Activated CD4-positive, alpha-beta T cell treated with anti-CD3 and anti-CD28 coated beads, Interleukin-2, Interleukin-6, amounts not matched to agents 100 ng/mL and 50 ng/mL, durations not matched to agents 16 hours and 8 hours (primary cell): Measurements from ENCODE around the gene ZBTB6.

Experiments used
- DNase-seq: peaks from one replicate; pipeline ENCODE4 v3.0.0-alpha.2; 2020

The ZBTB6 gene, protein sequence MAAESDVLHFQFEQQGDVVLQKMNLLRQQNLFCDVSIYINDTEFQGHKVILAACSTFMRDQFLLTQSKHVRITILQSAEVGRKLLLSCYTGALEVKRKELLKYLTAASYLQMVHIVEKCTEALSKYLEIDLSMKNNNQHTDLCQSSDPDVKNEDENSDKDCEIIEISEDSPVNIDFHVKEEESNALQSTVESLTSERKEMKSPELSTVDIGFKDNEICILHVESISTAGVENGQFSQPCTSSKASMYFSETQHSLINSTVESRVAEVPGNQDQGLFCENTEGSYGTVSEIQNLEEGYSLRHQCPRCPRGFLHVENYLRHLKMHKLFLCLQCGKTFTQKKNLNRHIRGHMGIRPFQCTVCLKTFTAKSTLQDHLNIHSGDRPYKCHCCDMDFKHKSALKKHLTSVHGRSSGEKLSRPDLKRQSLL

DNA sequence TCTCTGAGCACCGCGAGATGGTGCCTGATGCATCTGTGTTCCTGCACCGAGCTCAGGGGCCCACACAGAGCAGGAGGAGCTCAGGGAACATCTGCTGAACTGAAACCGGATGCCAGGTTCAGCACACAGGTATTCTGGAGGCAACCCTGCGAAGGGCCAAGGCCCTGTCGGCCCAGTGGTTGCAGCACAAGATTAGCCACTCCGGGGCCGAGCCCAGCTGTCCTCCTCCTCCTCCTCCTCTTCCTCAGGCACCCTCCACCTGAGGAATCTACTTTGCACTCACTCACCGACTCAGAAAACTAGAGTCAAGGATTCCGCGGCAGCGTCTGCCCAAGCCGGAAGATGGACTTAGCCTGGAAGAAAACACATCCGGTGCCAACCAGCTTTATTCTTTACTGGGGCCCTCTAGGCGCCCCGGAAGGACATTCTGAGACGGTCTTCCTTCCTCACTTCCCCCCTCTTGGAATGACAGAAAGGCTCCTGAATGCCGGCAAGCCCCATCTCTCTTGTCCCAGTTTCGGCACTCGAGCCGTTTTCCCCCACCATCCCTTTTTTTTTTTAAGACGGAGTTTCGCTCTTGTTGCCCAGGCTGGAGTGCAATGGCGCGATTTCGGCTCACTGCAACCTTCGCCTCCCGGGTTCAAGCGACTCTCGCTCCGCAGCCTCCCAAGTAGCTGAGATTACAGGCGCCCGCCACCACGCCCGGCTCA lies at the start of gene ZBTB6:
Gene ZBTB6, minus strand, starts transcription at position 360 of the 710 bp plus-strand sequence. CDS start 1,251 bp downstream, outside the sequence.
- peak; percentile 84 for DNase-seq

DNA sequence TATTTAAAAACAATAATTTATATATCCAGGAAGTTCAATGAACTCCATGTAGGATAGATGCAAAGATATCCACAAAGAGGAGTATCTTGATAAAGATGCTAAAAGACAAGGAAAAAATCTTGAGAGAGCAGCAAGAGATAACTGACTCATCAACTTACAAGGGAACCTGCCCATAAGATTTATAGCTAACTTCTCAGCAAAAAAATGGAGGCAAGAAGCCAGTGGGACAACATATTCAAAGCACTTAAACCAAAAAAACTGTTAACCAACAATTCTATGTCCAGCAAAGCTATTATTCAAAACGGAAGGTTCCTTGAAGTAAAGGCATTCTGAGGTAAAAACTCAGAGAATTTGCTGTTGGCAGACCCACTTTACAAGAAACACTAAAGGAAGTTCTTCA lies 48.0 kb upstream of the ZBTB6 start:
- no peak for DNase-seq

DNA sequence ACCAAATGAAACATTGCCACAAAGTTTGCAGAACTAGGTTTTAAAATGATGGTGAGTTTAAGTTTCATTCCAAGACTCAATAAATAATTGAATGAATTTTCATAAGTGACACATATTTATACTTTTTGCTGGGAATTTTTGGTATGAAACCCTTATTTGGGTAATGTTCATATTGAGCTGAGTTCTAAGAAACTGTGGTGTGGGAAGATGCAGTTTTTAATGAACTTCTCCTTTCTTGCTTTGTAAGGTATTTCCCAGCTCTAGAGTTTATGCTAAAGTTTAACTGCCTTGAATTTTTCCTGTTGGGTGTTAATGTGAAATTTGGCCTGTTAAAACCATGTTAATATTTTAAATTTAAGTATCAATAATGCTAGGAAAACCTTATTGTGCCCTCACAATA lies 42.8 kb upstream of the ZBTB6 start:
- no peak for DNase-seq

DNA sequence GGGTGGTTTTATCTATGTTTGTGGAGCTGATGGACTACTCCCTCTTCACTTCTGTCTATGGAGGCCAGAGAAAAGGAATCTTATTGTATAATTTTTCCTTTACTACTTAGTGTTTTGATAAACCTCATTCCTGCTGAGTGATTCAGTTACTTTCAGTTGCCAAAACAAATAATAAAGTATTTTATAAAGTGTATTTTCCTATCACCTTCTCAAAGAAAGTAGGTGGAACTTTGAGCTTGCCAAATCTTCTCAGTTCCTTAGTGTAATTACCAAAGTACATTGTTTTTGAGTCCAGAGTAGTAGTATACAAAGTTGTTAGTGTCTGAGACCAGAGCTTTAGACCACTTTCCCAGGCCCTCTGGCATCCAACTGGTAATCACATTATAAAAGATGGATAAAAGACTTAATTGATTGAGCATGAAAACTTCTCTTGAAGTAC lies 41.1 kb upstream of the ZBTB6 start:
- no peak for DNase-seq

DNA sequence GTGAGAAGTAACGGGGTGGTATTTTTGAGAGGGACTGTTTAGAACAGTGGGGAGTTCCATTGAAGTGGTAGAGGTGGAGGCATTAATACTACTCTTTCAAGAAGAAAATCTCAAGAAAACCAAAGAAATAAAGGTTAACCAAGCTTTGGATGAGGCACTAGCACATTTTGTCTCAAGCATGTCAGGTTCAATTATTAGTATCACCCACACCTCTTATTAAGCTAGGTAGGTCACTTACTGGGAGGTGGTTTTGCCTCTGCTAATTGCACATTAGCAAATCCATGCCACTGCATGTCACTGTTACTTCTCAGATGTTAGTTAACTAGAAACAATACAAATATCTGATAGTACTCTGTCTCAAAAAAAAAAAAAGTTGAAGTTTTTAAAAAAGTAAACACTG lies 37.9 kb upstream of the ZBTB6 start:
- DNase-seq = no peak

DNA sequence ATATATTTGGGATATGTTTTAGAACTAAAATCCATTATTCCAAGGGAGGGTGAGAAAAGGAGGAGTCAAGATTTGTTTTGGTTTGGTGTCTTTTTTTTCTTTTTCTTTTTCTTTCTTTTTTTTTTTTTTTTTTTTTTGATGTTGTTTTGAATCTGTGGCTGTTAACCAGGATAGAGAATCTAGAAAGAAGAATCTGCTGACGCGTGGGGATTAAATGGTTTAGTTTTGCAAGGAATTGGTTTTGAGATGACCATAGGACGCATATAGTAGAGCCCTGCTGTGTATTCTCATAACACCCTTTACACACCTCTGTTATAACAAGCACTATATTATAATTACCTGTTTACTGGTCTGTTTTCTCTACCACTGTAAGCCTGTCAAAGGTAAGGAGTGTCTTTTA lies 37.1 kb upstream of the ZBTB6 start:
- DNase-seq = no peak

DNA sequence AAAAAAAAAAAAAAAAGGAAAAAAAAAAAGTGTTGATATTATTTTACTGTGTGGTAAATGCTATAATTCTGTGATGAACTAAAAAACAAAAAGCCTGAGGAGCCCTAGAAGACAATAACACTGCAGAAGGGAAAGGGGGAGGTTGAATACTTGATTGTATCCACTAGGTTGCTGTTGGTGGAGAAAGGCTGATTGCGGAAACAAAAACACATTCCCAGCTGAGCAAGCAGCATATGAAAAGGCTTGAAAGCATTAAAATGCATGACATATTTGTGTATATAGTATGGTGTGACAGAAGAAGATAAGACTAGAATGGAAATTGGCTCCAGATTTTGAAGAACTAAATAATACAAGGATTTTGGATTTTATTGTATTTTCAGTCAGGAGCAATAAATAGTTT lies 36.6 kb upstream of the ZBTB6 start:
- DNase-seq = no peak

DNA sequence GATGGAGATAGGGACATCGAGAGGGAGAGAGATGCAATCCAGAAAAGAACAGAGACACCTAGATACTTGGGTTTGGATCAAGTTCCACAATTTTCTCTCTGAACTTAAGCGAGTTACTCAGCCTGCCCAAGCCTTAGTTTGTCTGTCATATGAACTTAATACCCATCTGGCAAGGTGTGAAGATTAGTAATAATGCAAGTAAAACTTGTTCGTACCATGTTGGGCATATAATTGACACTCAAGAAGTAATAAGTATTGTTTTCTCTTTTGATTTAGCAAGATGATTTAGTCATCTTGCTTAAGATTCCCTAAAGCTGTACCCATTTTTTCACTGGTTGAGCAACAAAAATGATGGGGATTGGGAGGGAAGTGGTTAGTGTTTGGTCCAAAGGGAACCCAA lies 35.2 kb upstream of the ZBTB6 start:
- DNase-seq = peak; percentile 57

DNA sequence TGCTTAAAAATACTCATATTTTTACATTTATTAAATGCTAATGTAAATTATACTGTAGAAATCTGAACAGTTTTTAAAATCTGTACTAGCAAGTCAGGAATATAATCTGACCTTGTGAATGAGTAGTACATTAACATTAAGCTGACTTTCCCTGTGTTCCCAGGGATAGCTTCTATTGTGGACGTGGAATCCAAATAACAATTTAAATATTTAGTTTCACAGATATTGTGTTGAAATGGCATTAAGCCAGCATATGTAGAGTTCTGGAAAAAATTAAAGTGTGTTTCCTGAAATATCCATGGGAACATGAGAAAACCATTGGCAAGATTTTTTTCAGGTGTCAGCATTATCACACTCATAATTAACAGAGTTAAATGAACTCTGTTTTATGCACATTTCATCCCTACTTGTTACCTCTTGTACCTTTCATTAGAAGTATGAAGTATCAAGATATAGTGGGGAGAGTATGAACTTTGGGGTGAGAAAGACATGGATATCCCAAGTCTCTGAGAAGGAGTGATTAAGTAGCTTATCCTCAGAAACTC lies 33.4 kb upstream of the ZBTB6 start:
- no peak for DNase-seq

DNA sequence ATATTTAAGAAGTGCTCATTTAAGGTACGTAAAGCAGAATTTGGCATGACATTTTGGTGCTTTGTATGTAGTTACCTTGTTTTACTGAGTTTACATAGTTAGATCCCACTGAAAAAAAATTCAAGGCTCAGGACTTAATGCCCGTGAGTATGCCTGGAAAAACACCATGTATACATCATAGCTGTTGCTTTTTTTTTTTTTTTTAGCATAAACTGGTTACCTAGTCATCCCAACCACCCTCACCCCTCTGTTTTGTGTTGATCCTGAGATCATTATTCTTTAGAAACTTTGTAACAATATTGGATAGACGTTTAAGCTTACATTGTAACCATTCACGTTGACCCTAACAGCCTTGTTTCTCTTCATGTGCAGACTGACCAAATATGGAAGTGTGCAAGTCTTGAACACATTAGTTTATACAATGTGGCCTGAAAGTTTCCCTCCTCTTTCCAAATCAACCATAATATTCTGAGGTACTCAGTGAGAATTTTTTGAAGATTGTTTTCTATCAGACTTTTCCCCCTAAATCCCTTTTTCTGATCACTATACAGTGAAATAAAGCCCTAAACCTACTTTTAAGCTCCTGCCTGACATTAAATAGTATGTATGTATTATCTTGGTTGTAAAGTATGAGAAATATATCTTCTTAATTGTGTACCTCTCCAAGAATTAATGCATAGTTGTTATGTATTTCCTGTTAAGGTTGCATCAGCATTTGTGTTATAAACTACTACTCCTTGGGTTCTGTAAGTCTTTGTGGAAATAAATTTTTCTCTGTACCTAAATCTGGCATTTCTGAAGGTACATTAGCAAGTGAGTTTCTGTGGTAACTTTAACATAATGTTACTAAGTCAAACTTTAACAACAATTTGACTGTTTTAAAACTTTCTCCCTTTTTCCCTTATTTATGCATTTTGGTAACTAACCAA lies 32.1 kb upstream of the ZBTB6 start:
- DNase-seq = no peak

DNA sequence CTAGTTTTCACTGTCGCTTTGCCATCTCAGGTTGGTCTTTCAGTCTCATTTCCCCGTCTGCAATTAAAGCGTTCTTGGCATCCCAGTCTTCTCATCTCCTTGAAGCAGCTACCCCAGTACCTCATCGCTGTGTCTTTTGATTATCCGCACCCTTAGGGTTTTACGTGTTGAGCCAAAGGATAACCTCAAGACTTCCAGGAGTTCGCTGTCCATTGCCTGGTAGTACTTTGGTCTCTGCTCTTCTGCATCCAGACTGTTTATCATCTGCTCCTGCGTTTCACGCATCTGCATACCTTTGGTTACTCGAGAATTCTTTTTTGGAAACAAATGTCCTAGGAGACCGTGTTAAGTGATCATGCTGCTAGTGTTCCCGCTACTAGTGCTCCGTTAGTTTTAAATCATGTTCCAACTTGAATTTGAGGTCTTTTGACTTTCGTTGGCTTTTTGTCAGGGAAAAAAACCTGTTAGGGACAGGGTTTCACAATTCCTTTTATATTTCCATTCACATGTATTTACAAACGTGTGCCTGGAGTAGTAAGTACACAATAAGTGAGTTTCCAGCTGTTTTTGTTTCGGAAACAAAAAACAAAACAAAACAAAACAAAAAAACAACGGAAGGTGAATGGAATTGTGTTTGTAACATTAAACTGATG lies 28.6 kb upstream of the ZBTB6 start:
- peak; percentile 12 for DNase-seq

DNA sequence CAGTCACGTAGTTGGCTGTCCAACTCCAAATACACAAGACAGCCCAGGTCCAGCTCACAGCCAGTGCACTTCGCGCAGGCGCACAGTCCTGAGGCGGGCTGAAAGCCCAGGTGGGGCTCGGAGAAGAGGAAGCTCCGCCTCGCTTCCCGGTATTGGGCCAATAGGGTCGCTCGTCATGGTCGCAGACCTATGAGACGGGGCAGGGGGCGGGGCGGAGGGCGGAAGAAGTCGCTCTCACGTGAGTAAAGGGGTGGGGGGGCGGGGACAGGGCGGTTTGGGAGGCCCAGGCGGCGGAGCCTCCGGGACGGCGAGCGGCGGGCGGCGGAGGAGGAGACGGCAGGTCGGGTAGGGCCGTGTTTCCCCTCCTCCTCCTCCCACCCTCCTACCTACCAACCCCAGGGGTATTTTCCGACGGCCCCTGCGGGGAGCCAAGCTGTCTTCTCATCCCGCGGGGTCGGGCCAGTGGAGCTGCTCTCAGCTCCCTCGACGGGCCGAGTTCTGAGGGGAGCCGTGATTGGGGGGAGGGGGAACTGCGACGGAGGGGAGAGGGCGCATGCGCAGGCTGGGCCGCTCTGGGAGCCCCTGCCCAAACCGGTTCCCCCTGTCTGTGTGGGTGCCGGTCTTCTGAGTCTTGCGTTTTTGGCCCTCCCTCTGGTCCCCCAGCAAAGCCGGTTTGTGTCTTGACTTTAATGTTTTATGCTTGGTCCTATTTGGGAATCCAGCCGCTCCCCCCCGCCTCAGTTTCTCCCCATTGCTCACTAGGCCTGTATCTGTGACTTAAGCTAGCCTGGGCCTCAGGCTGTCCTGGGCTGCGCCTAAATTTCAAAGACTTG lies 27.8 kb upstream of the ZBTB6 start, which contains the start of gene RABGAP1:
Gene RABGAP1, plus strand, starts transcription at position 272 of the 833 bp plus-strand sequence. CDS start 16,040 bp downstream, outside the sequence.
- peak; percentile 99 for DNase-seq

DNA sequence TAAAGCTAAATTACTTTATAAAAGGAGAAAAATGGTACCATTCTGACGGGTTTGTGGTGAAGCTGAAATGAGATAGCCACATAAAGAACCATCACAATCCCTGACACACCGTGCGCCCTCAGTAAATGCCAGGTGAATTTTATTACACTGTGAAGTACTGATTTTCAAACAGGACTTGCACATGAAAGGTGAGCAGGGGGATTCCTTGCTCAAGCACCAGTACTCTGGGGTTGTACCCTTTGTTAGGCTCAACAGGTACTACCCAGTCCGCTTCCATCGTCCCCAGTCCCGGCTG lies 27.3 kb upstream of the ZBTB6 start:
- DNase-seq = no peak

DNA sequence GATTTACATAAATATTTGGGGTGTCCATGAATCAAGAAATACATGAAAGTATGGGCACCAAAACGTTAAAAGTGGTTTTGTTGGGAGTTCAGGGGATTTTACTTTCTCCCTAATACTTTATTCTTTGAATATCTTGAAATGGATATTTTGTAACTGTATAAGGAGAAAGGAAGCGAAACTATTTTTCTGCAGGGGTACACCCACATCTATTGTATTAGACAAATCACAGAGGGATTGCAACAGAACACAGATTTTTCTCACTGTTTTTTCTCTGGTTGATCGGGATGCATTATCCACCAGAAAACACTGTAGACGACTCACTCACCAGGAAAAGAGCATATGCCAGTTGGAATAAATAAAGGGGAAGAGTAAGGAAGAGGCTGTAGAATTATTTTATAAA lies 26.5 kb upstream of the ZBTB6 start:
- no peak for DNase-seq

DNA sequence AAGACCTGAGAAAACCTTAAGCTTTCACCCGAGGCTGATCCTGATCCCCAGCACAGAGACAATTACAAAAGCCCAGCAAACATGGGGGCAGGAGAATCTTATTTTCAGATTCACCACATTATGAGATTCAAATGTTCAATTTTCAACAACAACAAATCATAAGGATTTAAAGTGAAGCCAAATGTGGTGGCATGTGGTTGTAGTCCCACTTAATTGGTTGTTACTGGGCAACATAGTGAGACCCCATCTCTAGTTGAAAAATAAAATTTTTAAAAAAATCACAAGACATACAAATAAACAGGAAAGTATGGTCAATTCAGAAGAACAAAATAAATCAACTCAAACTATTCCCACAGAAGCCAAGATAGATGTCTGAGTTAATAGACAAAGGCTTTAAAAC lies 23.8 kb upstream of the ZBTB6 start:
- DNase-seq = no peak

DNA sequence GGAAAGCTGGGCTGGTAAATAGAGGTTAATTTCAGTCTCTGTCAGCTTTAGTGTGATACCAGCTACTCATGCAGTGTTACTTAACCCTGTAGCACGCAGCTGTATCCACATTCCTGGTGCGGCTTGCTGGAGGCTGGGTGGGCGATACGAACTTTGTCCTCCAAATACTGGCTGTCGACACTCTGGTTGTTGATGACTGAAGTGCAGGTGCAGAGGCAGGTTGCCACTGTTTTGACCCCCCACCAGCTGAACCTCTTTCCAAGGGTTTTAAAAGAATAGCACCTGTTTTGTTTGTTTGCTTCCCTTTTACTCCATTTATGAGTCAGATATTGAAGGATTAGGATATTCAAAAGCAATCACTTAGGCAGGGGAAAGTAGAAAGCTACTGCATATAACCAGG lies 23.3 kb upstream of the ZBTB6 start:
- no peak for DNase-seq

DNA sequence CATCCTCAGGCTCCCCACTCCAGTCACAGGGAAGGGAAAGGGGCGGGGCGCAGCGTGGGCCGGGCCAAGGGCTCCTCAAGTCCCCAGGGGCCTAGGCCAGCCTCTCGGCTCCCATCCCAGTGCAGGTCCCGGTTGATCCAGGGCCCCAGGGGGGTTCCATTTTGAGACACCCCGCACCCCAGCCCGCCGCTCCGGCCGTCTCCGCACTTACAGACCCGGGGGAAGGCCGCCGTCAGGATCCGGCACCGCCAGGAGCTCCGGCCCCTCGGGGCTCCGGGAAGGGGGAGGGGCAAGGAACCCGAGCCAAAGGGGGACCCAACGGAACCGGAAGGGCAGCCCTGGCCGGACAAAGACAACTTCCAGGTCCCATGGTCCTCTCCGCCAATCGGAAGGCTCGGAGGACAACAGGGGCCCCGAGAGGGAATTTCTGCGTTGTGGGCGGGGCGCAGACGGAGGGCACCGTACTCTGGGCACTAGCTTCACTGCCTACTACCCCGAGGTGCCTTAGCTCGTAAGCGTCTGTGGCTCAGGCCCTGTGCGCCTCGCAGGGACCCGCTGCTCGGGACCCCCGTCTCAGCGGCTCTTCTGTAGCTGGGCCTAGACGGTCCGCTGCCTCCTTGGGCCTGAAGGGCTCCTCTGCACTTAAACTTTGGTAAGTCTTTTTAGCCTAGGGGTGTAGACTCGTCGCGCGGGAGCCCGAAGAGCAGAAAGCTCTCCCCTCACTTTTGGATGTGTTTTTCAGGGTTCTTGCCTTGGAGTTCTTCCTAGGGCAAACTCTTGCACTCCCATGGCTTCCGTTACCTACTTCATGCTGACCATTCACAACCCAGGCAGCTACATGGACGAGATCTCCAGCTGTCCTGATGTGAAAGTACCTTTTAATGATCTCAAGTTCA lies 18.4 kb upstream of the ZBTB6 start, which contains the start of gene ZBTB26:
Gene ZBTB26, minus strand, starts transcription at position 287 of the 896 bp plus-strand sequence. CDS start 11,578 bp downstream, outside the sequence.
- DNase-seq = peak; percentile 96

DNA sequence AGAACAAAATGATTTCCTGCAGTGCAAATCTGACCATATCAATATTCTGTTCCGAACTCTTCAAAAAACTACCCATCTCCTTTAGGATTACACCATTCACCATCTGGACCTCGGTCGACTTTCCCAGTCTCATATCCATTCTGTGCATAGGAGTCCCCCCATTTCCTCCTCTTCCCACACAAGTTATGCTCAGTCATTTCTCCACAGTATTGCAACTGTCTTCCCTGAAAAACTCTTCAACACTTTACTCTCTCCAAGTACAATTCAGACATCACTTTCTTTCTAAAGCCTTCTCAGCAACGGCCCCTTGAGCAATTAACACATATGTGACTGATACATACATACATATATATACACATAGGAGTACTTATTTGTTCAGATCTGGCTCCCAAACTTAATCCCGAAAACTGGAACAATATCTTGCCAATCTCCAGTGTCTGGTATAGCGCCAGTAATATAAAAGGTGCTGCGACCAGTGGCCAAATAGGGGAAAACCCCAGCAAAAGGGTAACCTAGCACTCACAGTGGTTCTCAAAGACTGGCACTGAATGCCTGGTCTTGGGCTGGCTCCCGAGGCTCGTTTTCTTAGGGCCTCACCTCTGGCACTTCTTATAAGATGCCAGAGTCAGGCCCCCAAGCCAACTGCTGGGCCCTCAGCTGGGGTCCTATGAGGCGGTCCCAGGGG lies 17.6 kb upstream of the ZBTB6 start:
- no peak for DNase-seq

DNA sequence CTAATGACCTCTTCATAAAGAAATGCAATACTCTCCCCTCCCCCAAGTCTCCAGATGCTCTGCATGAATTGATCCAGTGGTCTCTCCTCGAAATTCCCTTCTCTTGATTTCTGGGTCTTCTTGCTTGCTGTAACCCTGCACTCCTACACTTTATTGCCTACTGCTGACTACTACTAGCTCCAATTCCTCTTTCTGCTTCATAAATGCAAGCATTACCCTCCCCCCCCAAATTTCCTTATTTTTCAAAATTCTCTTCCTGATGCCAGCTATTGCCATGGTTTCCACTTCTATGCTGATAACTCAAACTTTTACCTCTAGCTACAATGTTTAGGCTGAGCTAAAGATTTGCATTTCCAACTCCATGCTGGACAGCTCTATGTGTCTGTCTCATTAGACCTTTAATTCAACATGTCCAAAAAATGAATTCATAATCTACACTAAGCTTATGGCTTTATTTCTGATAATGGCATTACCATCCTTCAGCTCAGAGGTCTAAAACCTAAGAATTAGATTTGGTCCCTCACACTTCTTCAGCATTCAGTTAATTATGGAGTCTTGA lies 16.8 kb upstream of the ZBTB6 start:
- no peak for DNase-seq
